AG09319 (cell line): ENCODE data around the gene MYBPH.

Source experiments
- DNase-seq: peaks from one replicate; pipeline ENCODE4 v3.0.0-alpha.2; 2010; ENCODE audit warnings: low read depth; ENCODE audit errors: extremely low read depth
- TF ChIP-seq, protein P1 (sequence below): IDR thresholded peaks from 2 replicates; pipeline ENCODE4 v1.5.1; 2011; ENCODE audit warnings: low read depth, mild to moderate bottlenecking, inconsistent platforms, low read length, moderate library complexity

MYBPH gene

DNA sequence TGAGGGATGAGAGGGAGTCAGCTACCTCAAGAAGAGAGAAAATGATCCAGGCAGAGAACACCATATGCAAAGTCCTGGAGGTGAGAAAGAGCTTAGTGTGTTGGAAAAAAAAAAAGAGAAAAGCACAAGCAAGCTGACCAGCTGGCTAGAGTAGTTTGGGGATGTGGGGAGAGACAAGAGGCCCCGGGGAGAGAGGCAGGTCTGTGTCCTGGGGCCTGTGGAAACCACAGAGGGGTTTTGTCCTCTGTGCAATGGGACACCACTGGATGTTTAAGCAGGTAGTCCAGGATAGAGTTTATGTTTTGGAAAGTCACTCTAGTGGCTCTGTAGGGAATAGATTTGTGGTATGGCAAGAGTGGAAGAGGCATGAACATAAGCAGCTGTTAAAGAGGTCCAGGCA lies 25.3 kb upstream of the MYBPH start:
- TF ChIP-seq, protein P1, sequence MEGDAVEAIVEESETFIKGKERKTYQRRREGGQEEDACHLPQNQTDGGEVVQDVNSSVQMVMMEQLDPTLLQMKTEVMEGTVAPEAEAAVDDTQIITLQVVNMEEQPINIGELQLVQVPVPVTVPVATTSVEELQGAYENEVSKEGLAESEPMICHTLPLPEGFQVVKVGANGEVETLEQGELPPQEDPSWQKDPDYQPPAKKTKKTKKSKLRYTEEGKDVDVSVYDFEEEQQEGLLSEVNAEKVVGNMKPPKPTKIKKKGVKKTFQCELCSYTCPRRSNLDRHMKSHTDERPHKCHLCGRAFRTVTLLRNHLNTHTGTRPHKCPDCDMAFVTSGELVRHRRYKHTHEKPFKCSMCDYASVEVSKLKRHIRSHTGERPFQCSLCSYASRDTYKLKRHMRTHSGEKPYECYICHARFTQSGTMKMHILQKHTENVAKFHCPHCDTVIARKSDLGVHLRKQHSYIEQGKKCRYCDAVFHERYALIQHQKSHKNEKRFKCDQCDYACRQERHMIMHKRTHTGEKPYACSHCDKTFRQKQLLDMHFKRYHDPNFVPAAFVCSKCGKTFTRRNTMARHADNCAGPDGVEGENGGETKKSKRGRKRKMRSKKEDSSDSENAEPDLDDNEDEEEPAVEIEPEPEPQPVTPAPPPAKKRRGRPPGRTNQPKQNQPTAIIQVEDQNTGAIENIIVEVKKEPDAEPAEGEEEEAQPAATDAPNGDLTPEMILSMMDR = no peak
- DNase-seq = no peak

DNA sequence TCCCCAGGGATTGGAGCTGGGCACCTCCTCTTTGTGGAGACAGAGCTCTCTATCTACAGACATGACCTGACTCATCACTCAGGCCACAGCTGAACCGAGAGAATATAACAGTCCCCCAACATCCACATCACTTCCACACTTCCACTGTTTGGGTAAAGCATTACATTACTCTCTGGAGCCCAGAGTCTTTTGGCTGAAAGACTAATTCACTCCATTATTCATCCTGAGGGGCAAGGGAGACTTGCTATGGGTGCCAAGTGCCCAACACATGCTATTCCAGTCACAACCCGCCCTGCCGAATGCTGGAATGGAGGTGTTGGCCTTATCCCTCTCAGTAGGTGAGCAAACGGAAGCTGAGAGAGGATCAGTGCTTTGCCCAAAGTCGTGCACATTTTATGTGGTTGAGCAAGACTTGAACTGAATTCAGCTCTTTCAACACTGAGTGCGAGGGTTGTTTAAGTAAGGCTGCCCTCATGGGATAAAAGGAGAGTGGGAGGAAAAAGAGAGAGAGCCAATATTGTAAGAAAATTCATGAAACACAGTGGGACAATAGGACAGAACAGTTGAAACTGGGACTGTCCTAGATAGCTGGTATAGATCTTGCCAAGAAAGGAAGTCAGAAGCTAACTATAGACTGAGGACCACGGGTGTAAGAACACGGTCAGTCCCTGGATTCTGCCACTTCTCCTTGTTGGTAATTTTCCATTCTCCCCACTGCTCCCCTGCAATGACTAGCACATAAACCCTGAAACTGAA lies 24.4 kb upstream of the MYBPH start:
- peak; percentile 56 for DNase-seq
- TF ChIP-seq, protein P1 = no peak

DNA sequence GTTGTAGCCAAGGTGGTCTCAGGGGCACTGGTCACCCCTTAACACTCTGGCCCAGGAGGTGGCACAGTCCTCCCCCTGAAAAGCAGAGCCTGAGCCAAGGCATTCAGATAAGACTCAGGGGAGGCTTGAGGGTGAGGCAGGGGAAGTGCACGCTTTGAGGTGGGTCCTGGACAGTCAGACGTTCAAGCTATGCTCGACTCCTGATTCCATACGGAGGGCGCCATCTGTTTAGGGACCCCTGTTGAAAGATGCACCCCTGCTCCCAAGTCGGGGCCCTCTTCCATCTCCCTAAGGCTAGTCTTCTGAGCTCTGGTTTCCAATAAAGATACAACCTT lies 23.8 kb upstream of the MYBPH start:
- TF ChIP-seq, protein P1 = no peak
- DNase-seq = no peak

DNA sequence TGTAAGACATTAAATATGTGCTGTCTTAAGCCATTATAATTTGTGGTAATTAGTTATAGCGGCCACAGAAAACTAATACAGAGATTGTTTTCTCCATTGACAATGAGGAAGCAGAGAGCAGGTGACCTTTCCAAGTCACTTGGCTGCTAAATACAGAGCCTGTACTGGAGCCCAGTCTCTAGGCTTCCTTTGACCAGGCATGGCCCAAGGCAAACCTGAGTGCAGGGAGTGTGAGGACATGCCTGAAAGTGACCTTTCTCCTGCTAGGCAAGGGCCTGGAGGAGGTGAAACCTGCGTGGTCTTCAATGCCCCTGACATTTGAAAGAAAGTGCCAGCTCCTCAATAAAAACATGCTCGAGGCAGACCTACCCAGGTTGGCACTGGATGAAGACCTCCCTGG lies 23.4 kb upstream of the MYBPH start:
- TF ChIP-seq, protein P1 = no peak
- no peak for DNase-seq

DNA sequence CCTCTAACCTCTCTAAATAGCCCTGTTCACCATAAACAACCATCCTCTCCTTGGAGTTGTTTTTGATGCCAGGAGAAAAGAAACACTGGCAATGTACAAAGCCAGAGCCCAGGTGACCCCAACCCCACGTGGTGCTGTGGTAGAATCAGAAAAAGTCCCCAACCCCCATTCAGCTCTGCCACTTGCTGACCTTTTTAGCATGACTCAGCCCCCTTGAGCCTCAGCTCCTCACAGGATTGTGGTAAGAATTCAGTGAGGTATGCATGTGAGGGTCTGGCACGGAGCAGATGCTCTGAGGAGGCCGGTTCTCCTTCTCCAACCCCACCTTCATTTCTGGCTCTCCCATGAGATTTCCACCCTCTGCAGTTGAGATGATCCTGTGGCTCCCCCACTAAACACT lies 22.0 kb upstream of the MYBPH start:
- DNase-seq = peak; percentile 39
- TF ChIP-seq, protein P1 = no peak

DNA sequence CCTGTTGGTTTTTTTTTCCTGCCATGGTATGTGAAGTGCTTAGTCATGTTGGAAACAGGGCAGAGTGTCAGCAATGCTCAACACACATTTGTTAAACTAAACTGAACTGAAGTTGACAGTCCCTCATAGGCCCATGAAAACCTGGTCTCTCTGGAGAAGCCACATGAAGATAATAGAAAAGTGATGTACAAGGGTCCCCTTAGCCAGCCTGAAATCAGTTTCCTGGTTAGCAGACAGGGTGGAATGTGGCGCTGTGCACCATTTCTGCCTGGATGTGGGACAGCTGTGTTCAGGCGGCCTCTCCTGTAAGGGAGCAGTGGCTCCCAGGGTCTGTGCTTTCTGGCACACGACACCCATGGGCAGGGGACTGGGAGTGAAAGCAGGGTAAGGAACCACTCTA lies 20.7 kb upstream of the MYBPH start:
- DNase-seq = no peak
- TF ChIP-seq, protein P1 = no peak; the same call in 1 of the 2 replicates

DNA sequence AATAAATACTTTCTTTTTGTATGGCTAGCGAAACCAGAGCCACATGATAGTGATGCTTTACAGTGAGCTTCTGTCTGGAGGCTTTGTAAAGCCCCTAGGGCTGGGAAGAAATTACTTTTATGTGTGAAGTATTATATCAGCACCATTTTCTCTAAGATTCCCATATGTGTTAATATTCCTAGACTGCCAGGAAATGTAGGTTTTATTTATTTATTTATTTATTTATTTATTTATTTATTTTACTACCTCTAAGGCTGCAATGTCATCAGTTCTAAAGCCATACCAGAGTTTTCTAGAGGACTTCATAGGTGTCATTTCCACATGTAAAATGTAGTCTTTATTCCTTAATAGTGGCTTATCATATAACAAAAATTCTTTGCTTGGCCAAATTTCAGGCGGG lies 15.3 kb upstream of the MYBPH start:
- no peak for DNase-seq
- TF ChIP-seq, protein P1 = no peak
